ENCODE results near the gene PAQR9.

The PAQR9 gene

GRCh38 chr3:142914286-142914811 is 49.1 kb downstream of the PAQR9 start:
- no peak for DNase-seq (ENCODE audit: low read depth)

- DNase-seq (ENCODE audit: low read depth), result no peak
These were observed 50.0 kb downstream of the PAQR9 start for GRCh38 chr3:142913432-142913831.

GRCh38 chr3:142912402-142913172 is 50.9 kb downstream of the PAQR9 start:
- no peak for DNase-seq (ENCODE audit: low read depth)

Measured in T-helper 22 cell (primary cell).